Adrenal gland (tissue), 5 donors: ENCODE data around the gene RYR2.

Source experiments
- CTCF ChIP-seq, 6 experiments: fragments of 450-650 bp in 4 of 6; fragments of 200-600 bp in 2 of 6; sonication (generic) in 1 of 6; IDR thresholded peaks; 1 replicate in 5 of 6; 2 replicates in 1 of 6; pipeline versions ENCODE4 v1.5.1 to v1.8.0; 2016 to 2021; ENCODE audit warnings: antibody characterized with exemption in 6 of 6, mild to moderate bottlenecking in 2 of 6, moderate library complexity in 1 of 6
- POLR2A ChIP-seq, 2 donors: fragments of 450-650 bp; IDR thresholded peaks; one replicate each; pipeline ENCODE4 v1.6.1; 2017; ENCODE audit warnings: antibody characterized with exemption in 2 of 2, mild to moderate bottlenecking in 2 of 2, moderate library complexity in 1 of 2
- donor health status: DM: no; HTN: no; CAD: no.

GRCh38 chr1:237029850-237030535, 12.0 kb upstream of the RYR2 start:
- TF ChIP-seq CTCF (IDR thresholded peaks at IDR 0.05) (no peak), POLR2A (IDR thresholded peaks at IDR 0.05) (no peak)
